GM18526 (cell line): ENCODE measurements around the gene POPDC2.
A peak's percentile ranks its signal among the peaks of the same experiment; 100 is the strongest.

Experiments used
- POLR2A ChIP-seq: IDR thresholded peaks from 3 replicates; pipeline ENCODE4 v1.6.1; 2011; ENCODE audit not compliant: insufficient read length; ENCODE audit errors: extremely low read depth

POPDC2 gene

DNA sequence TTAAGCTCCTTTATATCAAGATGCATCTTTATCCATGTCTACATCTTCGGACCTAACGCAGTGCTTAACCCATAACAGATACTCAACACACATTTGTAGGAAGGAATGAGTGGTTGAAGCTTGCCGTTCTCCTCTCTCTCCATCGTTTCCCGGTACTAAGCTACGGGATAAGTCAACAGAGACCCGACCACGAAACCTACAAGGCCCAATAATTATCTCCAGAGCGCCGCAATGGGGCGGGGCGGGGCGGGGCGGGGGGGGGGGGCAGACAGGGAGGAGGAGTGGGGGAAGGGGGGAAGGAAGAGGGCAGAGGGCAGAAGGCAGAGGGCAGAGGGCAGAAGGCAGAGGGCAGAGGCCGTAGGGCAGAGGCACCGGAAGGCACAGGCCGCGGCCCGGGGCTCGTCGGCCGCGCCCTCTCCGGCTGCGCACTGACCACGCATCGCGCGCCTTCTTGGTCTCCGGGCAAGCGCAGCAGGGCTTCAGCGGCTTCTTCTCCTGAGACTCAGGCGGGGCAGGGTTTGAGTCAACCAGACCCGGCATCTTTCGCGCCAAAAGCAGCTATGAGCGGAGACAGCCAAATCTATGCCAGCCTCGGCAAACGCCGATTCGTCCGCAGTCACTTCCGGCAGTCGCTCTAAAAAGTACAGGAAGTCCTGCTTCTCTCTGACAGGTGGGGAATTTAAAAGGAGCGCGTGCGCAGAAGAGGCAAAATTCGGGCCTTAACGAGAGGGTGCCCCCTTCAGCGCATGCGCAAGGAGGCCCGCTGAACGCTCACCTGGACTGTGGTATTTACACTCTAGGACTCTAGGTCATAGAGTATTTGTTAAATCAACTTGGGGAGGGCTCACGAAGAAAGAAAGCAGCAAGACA, 16.6 kb upstream of the POPDC2 start, which contains the start of gene COX17:
TSS of gene COX17 (minus strand) at position 636 of the 870 bp plus-strand sequence. CDS start at position 540, 96 bp downstream.
- TF ChIP-seq POLR2A, result peak; percentile 45

DNA sequence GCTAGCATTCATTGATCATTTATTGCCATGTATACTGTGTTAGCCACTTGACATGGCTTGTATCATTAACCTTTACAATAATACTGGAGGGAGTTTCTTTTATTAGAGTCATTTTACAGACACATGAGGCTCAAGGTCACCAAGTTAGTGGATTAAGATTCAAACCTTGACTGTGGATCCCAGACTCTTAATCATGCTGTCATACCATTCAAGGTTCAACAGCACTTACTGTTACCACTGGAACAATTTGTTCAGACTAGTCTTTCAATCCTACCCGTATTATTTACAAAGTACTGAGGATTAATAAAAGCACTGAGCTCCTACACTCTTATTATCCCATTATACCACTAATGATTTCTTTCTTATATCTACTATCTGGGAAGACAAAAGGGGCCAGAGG, 15.6 kb upstream of the POPDC2 start:
- TF ChIP-seq POLR2A, result no peak

DNA sequence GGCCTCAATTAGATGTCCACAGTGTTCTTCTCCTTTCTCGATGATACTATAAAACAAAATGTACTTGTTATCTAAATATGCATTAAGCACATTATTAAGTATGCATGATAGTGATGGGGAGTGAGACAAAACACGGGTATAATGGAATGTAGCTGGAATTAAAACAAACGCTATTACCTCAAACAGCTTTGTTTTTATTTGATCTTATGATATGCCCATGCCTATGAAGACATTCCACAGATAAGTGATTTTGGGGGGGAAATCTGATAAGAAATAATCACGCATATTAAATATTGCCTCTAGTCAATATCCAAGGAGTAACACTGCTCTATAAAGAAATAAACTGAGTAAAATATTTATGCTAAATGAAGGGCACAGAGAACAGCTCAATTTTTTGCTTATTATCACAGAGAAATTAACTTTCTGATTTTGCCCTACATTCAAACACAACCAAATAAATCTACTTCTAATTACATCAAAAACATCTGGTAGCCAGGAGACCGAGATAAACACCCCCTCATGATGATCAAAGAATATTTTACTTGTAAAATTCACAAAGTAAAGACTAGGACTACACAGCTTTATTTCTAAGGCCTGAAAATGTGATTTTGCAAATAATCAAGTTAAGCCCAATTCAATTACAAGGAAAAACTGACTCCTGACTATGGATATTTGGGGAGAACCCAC, 14.9 kb upstream of the POPDC2 start:
- no peak for TF ChIP-seq POLR2A

DNA sequence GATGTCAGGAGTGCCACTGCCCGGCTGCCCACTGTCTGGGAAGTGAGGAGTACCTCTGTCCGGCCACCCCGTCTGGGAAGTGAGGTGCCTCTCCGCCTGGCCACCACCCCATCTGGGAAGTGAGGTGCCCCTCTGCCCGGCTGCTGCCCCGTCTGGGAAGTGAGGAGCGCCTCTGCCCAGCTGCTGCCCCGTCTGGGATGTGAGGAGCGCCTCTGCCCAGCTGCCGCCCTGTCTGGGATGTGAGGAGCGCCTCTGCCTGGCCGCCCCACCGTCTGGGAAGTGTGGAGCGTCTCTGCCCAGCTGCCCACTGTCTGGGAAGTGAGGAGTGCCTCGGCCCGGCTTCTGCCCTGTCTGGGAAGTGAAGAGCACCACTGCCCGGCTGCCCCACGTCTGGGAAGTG, 13.5 kb upstream of the POPDC2 start:
- TF ChIP-seq POLR2A, result no peak

DNA sequence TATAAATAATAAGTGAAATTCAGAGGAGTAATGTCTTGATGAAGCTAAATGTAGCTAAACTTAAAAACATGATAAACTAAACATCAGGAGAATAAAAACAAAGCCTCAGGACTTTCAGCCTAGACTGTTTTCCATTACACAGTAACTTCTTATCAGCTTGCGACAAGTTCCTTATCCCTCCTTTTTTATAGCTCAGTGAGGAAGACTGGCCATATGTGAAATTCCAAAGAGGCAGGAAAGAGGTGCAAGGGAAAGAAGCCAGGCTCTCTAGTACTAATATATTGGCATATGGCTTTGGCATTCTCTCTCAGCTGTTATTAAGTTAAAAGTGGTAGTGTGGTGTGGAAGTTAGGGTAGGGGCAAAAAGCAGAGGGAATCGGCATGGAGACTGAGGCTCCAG, 12.4 kb upstream of the POPDC2 start:
- no peak for TF ChIP-seq POLR2A

DNA sequence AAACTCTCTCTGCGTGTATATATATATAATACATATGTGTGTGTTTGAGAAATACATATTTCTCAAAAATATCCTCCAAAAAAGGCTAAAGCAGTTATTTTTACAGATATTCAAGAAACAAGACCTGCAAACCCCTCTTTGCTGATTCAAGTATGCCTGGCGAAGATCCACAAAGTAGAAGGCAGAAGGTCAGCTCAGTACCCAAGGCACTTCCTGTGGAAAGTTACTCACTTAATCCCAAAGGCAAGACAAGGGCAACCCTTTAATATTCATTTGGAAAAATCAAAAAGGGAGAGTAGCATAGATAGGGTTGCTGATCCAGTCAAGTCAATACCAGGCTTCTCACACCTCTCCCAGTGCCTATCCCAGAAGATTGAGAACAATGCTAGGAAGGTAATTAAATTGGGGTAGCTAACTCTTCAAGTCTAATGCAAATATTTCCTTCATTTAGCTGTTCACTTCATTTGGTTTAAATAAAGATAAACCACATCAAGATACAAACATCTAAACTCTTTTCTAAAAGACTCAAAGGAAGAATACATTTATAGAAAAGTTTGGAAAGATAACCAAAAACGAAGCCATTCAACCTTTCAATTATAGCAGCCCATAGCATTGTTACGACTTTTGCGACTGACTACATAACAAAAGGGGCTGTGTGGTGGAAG, 9.6 kb upstream of the POPDC2 start:
- no peak for TF ChIP-seq POLR2A

DNA sequence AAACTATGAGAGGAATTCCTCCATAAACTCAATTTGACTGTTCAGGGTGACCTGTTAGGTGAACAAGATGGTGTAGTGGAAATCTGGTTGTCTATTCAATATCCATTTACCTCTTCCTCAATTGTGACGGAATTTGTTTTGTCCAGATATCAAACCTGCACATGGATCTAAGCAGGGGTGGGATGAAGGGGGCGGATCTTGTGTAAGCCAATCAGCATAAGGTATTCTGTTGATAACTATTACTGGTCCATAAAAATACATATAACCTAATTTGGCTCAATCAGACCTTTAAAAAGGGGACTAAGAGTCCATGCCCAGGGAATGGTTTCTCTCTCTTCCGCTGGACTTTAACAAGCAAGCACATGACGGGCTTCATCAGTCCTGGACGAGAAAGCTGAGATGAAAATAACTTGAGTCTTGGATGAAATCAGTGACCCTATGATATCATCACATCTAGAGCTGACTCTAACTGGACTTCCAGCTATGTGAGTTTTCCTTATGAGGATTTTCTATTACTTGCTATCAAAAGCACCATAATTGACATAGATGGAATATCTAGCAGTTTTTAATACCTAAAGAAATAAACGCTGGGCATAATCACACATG, 5.7 kb upstream of the POPDC2 start:
- TF ChIP-seq POLR2A, result no peak

DNA sequence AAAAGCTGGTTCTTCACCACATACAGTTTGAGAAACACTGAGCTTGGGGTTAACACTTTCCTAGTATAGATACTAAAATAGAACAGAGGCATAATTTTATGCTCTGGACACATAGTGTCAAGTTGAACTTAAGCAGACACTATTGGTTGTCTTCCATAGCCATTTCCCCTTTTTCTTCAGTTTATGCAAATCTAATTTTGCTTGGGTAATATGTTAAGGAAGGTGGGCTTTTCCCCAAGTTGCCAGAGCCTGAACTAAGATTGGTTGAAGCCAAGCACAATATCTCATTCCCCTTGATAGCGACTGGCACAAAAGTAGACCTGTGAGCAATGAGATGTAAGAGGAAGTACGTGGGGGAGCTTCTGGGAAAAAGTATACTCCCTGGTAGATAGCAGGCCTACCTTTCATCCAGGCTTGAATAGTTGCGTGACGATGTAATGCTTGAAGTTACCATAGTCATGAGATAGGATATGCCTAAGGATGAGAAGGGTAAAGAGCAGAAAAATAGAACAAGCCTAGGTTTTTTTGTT, 4.5 kb upstream of the POPDC2 start:
- TF ChIP-seq POLR2A, result no peak

DNA sequence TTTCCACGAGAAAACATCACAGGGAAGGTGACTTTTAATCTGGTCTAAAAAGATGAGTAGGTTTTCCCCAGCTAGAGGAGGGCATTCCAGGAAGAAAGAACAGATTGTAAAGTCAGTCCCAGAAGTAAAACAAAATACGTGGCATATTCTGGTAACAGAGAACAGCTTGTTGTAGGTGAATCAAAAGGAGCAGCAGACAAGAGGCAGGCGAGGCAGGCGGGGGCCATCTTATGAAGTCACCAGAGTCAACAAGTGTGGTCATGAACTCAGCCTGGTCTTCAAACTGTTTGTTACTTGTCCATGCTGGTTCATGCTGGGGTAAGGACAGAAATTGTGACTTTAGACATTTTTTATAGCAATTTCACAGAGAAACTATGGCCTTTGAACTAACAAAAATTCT, 4.0 kb upstream of the POPDC2 start:
- TF ChIP-seq POLR2A, result no peak

DNA sequence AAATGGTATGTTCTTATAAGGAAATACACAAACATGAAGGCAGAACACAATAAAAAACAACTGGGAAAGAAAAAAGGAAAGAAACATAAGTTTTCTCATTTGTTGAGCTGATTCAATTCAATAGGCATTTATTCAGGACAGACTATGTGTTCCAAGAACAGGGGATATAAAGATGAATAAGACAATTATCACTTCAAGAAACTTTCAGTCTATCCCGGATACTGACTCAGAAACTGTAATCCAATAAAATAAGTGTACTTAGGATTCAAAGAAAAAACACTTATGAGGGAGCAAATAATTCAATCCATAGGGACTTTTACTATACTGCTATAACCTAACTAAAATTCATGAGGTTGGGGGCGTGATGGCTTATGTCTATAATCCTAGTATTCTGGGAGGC, 3.5 kb upstream of the POPDC2 start:
- no peak for TF ChIP-seq POLR2A

DNA sequence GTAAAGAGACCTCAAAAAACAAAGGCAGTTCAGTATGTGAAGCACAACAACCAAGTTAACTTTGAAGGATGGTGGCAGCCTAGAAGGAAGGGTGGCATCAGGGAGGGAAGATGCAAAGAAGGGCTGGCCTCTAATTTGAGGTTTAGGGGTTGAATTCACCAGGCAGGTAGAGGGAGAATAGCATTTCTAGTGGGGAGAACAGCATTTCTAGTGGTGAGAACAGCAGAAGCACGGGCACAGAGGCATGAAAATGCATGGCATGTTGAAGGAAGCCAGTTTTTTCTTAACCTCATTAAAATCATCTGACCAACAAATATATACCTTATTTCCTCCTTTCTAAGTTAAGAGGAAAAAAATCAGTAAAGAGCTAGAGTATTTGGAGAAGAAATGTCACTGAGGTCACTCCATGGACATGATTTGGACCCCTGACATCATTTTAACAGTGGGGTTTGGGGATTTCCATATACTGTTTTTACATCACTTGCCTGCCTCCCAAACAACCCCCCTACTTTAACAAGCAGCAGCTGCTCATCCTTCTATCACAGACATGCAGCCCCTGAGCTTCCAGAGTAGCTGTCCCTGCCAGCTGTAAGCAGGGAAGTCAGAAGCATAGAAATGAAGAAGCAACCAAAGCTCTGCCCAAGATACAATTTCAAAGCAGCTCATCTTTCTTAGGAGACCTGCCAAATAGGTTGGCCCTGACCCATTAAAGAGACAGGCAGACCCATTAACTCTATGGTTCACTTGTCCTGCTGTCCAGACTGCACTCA, 2.4 kb upstream of the POPDC2 start:
- TF ChIP-seq POLR2A, result no peak

DNA sequence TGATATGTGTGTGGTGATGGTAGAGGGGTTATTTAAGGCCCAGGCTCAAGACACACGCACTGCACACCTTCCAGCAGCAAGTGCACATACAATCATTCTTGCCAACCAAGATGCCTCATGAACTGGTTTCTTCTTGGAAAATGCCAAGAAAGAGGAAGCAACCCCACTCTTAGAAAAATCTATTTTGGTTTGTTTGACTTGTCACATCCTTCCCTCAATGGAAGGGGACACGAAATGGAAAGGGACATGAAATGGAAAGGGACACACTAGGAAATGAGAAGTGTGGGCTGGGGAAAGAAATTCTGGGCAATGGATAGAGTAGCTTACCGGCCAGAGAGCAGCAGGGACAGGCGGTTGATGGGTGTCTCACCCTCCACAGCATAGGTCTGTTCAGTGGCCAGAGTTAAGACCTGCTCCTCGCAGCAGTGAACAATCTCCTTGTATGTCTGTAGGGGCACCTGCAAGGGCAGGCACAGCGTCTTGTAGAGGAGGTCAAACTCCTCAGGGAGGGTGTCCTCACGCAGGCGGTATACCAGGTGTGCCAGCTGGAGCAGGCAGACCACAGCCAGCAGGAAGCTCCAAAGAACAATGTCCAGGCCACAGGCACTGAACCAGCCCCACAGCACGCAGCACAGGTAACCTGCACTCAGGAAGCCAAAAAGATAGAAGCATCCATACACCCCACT, 640 bp downstream of the POPDC2 start:
- TF ChIP-seq POLR2A, result no peak

DNA sequence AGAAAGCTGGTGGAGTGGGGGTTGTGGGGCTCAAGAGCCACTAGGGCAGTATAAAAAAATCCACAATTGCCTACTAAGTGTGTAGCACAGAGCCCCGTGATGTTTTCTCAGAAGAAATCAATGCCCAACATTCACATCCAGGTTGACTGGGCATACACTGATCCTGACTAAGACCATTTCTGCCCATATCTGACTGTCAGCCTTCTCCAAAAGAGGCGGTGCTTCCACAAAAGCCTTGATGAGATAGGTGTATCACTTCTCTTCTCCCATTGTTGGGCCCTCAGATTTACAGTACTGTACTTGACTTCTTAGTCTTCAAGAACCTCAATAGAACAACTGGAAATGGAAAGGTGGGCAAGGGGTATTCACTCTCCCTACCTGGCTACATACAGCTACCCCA, 1.4 kb downstream of the POPDC2 start:
- no peak for TF ChIP-seq POLR2A
